ENCODE data around the gene TOX2. TPM values are rescaled to one million over a fixed set of nuclear protein-coding genes. Genes with fewer than 3 reads are reported as not detected.

TOX2 gene
- total RNA-seq, 1 donor from 2014 or later: 5.0 TPM

DNA sequence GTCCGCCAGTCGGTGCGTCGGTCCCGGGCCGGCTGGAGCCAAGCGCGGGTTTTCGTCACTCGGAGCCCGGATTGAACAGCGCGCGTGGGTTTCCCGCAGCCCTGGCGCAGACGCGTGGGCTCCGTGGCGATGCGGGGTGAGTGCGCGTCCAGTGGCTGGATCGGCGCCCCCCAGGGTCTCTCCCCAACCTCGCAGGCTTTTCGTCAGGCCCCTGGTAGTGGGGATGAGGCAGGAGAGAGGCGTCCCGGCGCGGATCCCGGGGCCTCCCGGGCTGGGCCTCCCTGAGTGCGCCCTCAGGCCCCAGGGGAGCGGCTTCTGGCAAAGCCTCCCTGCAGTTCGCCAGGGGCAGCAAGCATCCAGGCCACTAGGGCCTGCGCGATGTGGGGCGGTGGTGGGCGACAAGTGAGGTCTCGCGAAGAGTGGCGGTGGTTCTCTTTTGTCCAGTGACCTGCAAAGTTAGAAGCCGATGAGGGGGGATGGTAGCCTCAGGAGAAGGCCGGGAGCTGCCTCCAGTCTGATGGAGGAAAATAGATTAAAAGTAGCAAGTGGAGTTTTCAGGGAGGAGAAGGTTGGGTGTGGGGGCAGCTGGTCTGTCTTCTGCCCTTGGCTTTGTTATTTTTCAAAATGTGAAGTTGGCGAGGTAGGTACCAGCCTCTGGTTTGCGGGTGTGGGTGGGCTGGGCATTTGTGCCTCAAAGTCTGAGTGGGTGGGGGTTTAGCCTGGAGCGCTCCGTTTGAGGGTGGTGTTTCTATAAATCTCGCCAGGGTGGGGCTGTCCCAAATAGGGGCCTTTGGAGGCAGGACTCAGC is 1.6 kb downstream of the TOX2 start:
- Mint-ChIP-seq H3K9me3 (ENCODE audit: unreplicated experiment) (no peaks in the 10 kb centered on the region), H3K4me1 (ENCODE audit: unreplicated experiment) (peaks cover 14% of the 10 kb centered on the region), H3K27me3 (ENCODE audit: unreplicated experiment) (peaks cover 18% of the 10 kb centered on the region), H3K36me3 (ENCODE audit: low read depth, unreplicated experiment) (no peaks in the 10 kb centered on the region), H3K27ac (ENCODE audit: unreplicated experiment) (no peak overlapping the region), H3K4me3 (ENCODE audit: unreplicated experiment) (peak overlapping the region; percentile 9)
- TF ChIP-seq, protein P1, sequence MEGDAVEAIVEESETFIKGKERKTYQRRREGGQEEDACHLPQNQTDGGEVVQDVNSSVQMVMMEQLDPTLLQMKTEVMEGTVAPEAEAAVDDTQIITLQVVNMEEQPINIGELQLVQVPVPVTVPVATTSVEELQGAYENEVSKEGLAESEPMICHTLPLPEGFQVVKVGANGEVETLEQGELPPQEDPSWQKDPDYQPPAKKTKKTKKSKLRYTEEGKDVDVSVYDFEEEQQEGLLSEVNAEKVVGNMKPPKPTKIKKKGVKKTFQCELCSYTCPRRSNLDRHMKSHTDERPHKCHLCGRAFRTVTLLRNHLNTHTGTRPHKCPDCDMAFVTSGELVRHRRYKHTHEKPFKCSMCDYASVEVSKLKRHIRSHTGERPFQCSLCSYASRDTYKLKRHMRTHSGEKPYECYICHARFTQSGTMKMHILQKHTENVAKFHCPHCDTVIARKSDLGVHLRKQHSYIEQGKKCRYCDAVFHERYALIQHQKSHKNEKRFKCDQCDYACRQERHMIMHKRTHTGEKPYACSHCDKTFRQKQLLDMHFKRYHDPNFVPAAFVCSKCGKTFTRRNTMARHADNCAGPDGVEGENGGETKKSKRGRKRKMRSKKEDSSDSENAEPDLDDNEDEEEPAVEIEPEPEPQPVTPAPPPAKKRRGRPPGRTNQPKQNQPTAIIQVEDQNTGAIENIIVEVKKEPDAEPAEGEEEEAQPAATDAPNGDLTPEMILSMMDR (IDR thresholded peaks at IDR 0.05; ENCODE audit: unreplicated experiment): no peak
- peak; percentile 22 for DNase-seq (ENCODE audit: low spot score)

DNA sequence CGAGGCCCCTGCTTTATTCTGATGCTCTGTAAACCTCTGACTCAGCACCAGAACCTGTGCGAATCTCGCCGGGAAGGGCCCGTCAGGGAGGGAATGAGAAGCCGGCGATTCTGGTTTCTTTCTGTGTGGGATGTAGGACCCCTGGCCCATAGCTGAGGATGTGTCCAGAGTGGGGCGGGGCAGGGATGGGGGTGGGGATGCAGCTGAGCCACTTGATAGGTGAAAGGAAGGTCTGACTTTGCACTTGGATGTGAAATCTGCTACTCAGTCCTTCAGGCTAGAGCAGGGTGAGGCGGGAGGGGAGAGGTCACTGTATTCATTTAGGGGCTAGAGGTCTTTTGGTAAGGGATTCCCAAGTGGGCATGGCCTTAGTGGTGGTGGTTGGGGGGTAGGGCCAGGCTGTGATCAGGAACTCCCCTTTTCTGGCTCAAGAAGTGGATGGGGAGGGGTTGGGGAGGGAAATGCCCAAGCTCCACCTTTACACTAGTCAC is 2.3 kb downstream of the TOX2 start:
- Mint-ChIP-seq H3K4me1 (ENCODE audit: unreplicated experiment) (peaks cover 14% of the 10 kb centered on the region), H3K27me3 (ENCODE audit: unreplicated experiment) (peaks cover 18% of the 10 kb centered on the region), H3K27ac (ENCODE audit: unreplicated experiment) (no peak overlapping the region), H3K9me3 (ENCODE audit: unreplicated experiment) (no peaks in the 10 kb centered on the region), H3K4me3 (ENCODE audit: unreplicated experiment) (no peak overlapping the region), H3K36me3 (ENCODE audit: low read depth, unreplicated experiment) (no peaks in the 10 kb centered on the region)
- TF ChIP-seq, protein P1 (IDR thresholded peaks at IDR 0.05; ENCODE audit: unreplicated experiment): no peak
- no peak for DNase-seq (ENCODE audit: low spot score)

DNA sequence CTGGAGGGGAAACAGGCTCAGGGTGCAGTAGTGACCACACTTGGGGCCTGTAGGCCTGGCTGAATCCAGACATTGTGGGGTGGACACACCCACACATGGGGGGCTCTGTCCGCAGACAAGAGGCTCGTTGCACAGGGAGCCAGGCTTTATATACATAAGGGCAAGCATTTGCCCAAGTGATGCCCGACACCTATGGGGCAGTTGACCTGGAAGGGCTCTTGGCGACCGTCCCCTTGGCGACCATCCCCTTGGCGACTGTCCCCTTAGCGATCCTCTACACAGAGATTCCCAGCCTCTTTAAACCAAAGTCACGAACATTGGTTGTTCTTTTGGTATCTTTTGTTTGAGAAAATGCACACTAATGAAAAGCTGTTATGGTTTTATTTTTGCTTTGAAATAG is 2.7 kb downstream of the TOX2 start:
- DNase-seq (ENCODE audit: low spot score): no peak
- Mint-ChIP-seq H3K36me3 (ENCODE audit: low read depth, unreplicated experiment) (no peaks in the 10 kb centered on the region), H3K9me3 (ENCODE audit: unreplicated experiment) (no peaks in the 10 kb centered on the region), H3K4me1 (ENCODE audit: unreplicated experiment) (peaks cover 14% of the 10 kb centered on the region), H3K27ac (ENCODE audit: unreplicated experiment) (no peak overlapping the region), H3K4me3 (ENCODE audit: unreplicated experiment) (no peak overlapping the region), H3K27me3 (ENCODE audit: unreplicated experiment) (peaks cover 18% of the 10 kb centered on the region)
- TF ChIP-seq, protein P1 (IDR thresholded peaks at IDR 0.05; ENCODE audit: unreplicated experiment): no peak

DNA sequence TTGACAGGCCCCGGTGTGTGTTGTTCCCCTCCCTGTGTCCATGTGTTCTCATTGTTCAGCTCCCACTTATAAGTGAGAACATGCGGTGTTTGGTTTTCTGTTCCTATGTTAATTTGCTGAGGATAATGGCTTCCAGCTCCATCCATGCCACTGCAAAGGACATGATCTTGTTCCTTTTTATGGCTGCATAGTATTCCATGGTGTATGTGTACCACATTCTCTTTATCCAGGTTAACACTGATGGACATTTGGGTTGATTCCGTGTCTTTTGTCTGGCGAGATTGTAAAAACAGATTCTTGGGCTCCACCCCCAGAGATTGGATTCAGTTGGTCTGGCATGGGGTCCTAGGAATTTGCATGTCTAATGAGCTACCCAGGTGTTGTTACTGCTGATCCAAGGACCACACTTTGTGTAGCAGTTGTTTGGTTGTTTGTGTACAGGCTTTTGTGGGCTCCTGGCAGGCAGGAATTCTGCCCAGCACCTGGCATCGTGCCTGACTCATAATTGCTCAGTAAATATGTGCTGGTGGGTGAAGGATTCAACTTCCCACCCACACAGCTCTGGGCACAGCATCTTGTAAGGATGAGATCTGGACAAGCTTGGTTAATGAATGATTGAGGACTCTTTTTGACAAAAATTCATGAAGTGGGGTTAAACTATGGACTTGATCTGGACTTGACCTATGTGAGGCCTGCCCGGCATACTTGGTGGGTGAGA is 5.2 kb downstream of the TOX2 start:
- no peaks in the 10 kb centered on the region for H3K9me3 Mint-ChIP-seq (ENCODE audit: unreplicated experiment)
- H3K27me3 Mint-ChIP-seq (ENCODE audit: unreplicated experiment): peaks cover 12% of the 10 kb centered on the region
- no peak overlapping the region for H3K4me3 Mint-ChIP-seq (ENCODE audit: unreplicated experiment)
- H3K4me1 Mint-ChIP-seq (ENCODE audit: unreplicated experiment): peaks cover 8% of the 10 kb centered on the region
- no peak for DNase-seq (ENCODE audit: low spot score)
- H3K36me3 Mint-ChIP-seq (ENCODE audit: low read depth, unreplicated experiment): no peaks in the 10 kb centered on the region
- TF ChIP-seq, protein P1 (IDR thresholded peaks at IDR 0.05; ENCODE audit: unreplicated experiment): no peak
- H3K27ac Mint-ChIP-seq (ENCODE audit: unreplicated experiment): no peak overlapping the region

DNA sequence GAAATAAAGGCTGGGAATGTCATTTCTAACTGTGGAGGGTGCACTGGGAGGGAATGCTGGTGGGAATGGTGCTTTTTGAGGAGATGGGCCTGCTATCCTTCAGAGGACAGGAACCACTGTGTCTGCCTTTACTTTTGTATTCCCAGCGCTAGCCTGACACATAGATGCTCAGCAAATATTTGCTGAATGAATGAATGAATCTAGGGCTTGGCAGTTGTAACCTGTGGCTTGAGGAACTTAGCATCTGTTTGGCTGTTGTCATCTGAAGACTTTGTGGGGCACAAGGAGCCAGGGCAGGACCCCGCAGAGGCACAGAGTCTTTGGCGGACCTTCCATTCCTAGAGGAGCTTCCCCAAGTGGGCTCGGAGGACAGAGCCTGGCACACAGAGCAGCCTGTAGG is 6.1 kb downstream of the TOX2 start:
- Mint-ChIP-seq H3K4me1 (ENCODE audit: unreplicated experiment) (peaks cover 3% of the 10 kb centered on the region), H3K27ac (ENCODE audit: unreplicated experiment) (no peak overlapping the region), H3K4me3 (ENCODE audit: unreplicated experiment) (no peak overlapping the region), H3K9me3 (ENCODE audit: unreplicated experiment) (no peaks in the 10 kb centered on the region), H3K36me3 (ENCODE audit: low read depth, unreplicated experiment) (no peaks in the 10 kb centered on the region), H3K27me3 (ENCODE audit: unreplicated experiment) (peaks cover 10% of the 10 kb centered on the region)
- no peak for DNase-seq (ENCODE audit: low spot score)
- TF ChIP-seq, protein P1 (IDR thresholded peaks at IDR 0.05; ENCODE audit: unreplicated experiment): no peak

Data from endothelial cell (in vitro differentiated cells).